Inflammatory macrophage treated with lipopolysaccharide for 1 hour (primary cell): ENCODE data around the gene CCDC77.
A peak's percentile ranks its signal among the peaks of the same experiment; 100 is the strongest.
"Not testable (repeated sequence)": the region's sequence is repeated elsewhere in the genome, so short reads cannot be mapped to it uniquely, and the experiment has no call there.

ENCODE experiments used
- DNase-seq, 2 donors: peaks; one replicate each; pipeline ENCODE4 v3.0.0-alpha.2; 2020 to 2022

Gene CCDC77

GRCh38 chr12:401235-402028 lies at the start of gene CCDC77:
Gene CCDC77, plus strand, starts transcription at chr12:401644. Its CDS starts 7,740 bp downstream, at chr12:409384.
- peak; percentile 90 to 98 for DNase-seq

GRCh38 chr12:356276-356988 lies 45.0 kb upstream of the CCDC77 start:
- DNase-seq, result no peak

- DNase-seq, result no peak
Observed at GRCh38 chr12:359091-359490, 42.4 kb upstream of the CCDC77 start.

GRCh38 chr12:366820-367219 lies 34.6 kb upstream of the CCDC77 start:
- no peak for DNase-seq

- no peak for DNase-seq
Observed at GRCh38 chr12:367972-368371, 33.5 kb upstream of the CCDC77 start.

- DNase-seq, result not testable (repeated sequence)
Observed at GRCh38 chr12:370739-371485, 30.5 kb upstream of the CCDC77 start.

GRCh38 chr12:386651-387050 lies 14.8 kb upstream of the CCDC77 start:
- peak in 1 of 2 donors; percentile 12 for DNase-seq

- DNase-seq, result no peak
Observed at GRCh38 chr12:388012-388411, 13.4 kb upstream of the CCDC77 start.

- peak; percentile 24 to 44 for DNase-seq
Observed at GRCh38 chr12:388541-389141, 12.8 kb upstream of the CCDC77 start.

GRCh38 chr12:389142-390096 lies 12.0 kb upstream of the CCDC77 start, which contains the start of gene KDM5A:
Gene KDM5A, minus strand, starts transcription at chr12:389320. Its CDS starts 229 bp downstream, at chr12:389091.
- DNase-seq, result peak; percentile 87 to 96

- no peak for DNase-seq
Observed at GRCh38 chr12:400828-401227, 616 bp upstream of the CCDC77 start.

GRCh38 chr12:402029-402389 lies 565 bp downstream of the CCDC77 start:
- DNase-seq, result peak in 1 of 2 donors; percentile 25

GRCh38 chr12:414859-415258 lies 13.4 kb downstream of the CCDC77 start:
- no peak for DNase-seq

GRCh38 chr12:418432-418831 lies 17.0 kb downstream of the CCDC77 start:
- no peak for DNase-seq

- no peak for DNase-seq
Observed at GRCh38 chr12:422526-422925, 21.1 kb downstream of the CCDC77 start.

GRCh38 chr12:435737-436136 lies 34.3 kb downstream of the CCDC77 start:
- DNase-seq, result not testable (repeated sequence)

GRCh38 chr12:442235-442884 lies 40.9 kb downstream of the CCDC77 start:
- DNase-seq, result peak in 1 of 2 donors; percentile 87

- peak; percentile 62 to 85 for DNase-seq
Observed at GRCh38 chr12:447141-447540, 45.7 kb downstream of the CCDC77 start.

- no peak for DNase-seq
Observed at GRCh38 chr12:449203-449602, 47.8 kb downstream of the CCDC77 start.

GRCh38 chr12:450438-450837 lies 49.0 kb downstream of the CCDC77 start:
- DNase-seq, result no peak

- peak in 1 of 2 donors; percentile 17 for DNase-seq
Observed at GRCh38 chr12:452667-453210, 51.3 kb downstream of the CCDC77 start.
